ENCODE measurements around the gene SCMH1.

DNA sequence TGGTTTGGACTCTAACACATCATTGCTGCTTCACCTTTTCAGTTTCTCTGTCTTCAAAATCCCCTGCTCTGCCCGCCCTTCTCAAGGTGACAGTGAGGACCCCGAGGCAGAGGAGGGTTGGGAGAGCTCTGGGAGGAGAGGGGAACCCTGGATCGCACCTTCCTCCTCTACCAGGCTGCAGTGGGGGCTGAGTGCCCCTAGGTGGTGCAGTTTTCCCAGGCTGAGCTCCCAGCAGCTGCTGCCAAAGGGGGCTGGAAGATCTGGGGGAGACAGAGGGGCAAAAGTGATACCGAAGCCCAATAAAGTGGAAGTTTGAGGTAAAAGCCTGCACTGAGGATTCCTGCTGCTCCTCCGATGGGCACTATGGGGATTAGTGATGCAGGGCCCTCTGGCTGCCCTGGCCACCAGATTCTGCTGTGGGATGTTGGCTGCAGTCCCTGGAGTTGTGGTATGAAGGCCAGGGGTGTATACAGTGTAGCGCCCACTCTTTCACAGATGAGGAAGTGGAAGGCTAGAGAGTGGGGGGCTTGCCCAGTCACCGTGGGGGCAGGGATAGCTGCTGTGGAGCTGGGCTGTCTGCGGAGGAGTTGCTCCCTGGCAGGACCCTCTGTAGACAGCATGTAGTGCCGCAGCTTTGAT lies 40.7 kb upstream of the SCMH1 start:
- no peak for TF ChIP-seq POLR2A (IDR thresholded peaks at IDR 0.05)
- TF ChIP-seq, protein P1, sequence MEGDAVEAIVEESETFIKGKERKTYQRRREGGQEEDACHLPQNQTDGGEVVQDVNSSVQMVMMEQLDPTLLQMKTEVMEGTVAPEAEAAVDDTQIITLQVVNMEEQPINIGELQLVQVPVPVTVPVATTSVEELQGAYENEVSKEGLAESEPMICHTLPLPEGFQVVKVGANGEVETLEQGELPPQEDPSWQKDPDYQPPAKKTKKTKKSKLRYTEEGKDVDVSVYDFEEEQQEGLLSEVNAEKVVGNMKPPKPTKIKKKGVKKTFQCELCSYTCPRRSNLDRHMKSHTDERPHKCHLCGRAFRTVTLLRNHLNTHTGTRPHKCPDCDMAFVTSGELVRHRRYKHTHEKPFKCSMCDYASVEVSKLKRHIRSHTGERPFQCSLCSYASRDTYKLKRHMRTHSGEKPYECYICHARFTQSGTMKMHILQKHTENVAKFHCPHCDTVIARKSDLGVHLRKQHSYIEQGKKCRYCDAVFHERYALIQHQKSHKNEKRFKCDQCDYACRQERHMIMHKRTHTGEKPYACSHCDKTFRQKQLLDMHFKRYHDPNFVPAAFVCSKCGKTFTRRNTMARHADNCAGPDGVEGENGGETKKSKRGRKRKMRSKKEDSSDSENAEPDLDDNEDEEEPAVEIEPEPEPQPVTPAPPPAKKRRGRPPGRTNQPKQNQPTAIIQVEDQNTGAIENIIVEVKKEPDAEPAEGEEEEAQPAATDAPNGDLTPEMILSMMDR (IDR thresholded peaks at IDR 0.05) = peak; percentile 50 to 75 (median 60)
- no peak for TF ChIP-seq EP300 (IDR thresholded peaks at IDR 0.05)

All from upper lobe of left lung (tissue), 4 donors.